HL-60 (cell line): ENCODE measurements around the gene MYL12A.

Source experiments
- POLR2AphosphoS5 ChIP-seq: IDR thresholded peaks from 2 replicates; pipeline ENCODE4 v1.6.1; 2012; ENCODE audit warnings: low read depth
- TF ChIP-seq, protein P1 (sequence below): IDR thresholded peaks from one replicate; pipeline ENCODE4 v1.5.1; 2011; ENCODE audit warnings: low read length, control low read depth, inconsistent platforms; ENCODE audit not compliant: insufficient read depth
- TF ChIP-seq, protein P2 (sequence below): IDR thresholded peaks from 2 replicates; pipeline ENCODE4 v1.6.1; 2012; ENCODE audit warnings: low read depth; ENCODE audit not compliant: insufficient replicate concordance

DNA sequence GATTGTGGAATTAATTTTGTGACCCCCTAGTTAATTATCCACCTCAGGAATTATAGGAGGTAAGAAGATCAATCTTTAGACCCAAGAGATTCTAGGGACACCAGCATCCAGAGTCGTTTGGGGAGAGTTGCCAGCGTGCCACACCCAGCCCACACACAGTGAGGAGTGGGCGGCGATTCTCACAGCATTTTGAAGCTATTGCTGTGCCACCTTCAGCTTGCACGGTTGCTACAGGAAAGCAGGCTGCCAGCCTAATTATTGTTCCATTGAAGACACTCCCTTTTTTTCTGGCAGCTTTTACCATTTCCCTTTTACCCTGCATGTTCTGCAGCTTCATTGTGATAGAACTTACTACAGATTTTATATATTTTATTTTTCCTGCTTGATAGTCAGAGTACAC is 13.1 kb upstream of the MYL12A start:
- TF ChIP-seq, protein P1, sequence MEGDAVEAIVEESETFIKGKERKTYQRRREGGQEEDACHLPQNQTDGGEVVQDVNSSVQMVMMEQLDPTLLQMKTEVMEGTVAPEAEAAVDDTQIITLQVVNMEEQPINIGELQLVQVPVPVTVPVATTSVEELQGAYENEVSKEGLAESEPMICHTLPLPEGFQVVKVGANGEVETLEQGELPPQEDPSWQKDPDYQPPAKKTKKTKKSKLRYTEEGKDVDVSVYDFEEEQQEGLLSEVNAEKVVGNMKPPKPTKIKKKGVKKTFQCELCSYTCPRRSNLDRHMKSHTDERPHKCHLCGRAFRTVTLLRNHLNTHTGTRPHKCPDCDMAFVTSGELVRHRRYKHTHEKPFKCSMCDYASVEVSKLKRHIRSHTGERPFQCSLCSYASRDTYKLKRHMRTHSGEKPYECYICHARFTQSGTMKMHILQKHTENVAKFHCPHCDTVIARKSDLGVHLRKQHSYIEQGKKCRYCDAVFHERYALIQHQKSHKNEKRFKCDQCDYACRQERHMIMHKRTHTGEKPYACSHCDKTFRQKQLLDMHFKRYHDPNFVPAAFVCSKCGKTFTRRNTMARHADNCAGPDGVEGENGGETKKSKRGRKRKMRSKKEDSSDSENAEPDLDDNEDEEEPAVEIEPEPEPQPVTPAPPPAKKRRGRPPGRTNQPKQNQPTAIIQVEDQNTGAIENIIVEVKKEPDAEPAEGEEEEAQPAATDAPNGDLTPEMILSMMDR = no peak
- TF ChIP-seq POLR2AphosphoS5 = no peak
- TF ChIP-seq, protein P2, sequence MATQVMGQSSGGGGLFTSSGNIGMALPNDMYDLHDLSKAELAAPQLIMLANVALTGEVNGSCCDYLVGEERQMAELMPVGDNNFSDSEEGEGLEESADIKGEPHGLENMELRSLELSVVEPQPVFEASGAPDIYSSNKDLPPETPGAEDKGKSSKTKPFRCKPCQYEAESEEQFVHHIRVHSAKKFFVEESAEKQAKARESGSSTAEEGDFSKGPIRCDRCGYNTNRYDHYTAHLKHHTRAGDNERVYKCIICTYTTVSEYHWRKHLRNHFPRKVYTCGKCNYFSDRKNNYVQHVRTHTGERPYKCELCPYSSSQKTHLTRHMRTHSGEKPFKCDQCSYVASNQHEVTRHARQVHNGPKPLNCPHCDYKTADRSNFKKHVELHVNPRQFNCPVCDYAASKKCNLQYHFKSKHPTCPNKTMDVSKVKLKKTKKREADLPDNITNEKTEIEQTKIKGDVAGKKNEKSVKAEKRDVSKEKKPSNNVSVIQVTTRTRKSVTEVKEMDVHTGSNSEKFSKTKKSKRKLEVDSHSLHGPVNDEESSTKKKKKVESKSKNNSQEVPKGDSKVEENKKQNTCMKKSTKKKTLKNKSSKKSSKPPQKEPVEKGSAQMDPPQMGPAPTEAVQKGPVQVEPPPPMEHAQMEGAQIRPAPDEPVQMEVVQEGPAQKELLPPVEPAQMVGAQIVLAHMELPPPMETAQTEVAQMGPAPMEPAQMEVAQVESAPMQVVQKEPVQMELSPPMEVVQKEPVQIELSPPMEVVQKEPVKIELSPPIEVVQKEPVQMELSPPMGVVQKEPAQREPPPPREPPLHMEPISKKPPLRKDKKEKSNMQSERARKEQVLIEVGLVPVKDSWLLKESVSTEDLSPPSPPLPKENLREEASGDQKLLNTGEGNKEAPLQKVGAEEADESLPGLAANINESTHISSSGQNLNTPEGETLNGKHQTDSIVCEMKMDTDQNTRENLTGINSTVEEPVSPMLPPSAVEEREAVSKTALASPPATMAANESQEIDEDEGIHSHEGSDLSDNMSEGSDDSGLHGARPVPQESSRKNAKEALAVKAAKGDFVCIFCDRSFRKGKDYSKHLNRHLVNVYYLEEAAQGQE = no peak
